ENCODE data around the gene PNPLA8.
"Not testable (repeated sequence)": the region's sequence is repeated elsewhere in the genome, so short reads cannot be mapped to it uniquely, and the experiment has no call there.

PNPLA8 gene

DNA sequence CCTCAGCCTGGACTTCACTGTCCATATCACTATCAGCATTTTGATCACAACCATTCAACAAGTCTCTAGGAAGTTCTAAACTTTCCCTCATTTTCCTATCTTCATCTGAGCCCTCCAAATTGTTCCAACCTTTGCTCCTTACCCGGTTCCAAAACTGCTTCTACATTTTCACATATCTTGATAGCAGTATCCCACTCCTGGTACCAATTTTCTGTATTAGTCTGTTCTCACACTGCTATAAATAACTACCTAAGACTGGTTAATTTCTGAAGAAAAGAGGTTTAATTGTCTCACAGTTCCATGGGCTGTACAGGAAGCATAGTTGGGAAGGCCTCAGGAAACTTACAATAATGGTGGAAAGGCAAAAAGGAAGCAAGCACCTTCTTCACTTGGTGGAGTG, 31.7 kb upstream of the PNPLA8 start:
- Histone ChIP-seq H3K27ac (ENCODE audit: low read depth, low read length) (no peak overlapping the region), H3K27me3 (ENCODE audit: control insufficient read depth, insufficient read depth, low read length) (no peaks in the 10 kb centered on the region), H3K4me1 (ENCODE audit: control insufficient read depth, insufficient read depth, low read length) (no peaks in the 10 kb centered on the region), H3K9ac (ENCODE audit: low read depth, low read length) (no peak overlapping the region), H3K9me3 (ENCODE audit: control insufficient read depth, insufficient read depth, low read length) (peaks cover 21% of the 10 kb centered on the region), H3K36me3 (ENCODE audit: control insufficient read depth, insufficient read depth, low read length) (peaks cover 2% of the 10 kb centered on the region; the same call in 1 of the 2 replicates), H3K4me3 (ENCODE audit: low read depth, low read length) (no peak overlapping the region)

DNA sequence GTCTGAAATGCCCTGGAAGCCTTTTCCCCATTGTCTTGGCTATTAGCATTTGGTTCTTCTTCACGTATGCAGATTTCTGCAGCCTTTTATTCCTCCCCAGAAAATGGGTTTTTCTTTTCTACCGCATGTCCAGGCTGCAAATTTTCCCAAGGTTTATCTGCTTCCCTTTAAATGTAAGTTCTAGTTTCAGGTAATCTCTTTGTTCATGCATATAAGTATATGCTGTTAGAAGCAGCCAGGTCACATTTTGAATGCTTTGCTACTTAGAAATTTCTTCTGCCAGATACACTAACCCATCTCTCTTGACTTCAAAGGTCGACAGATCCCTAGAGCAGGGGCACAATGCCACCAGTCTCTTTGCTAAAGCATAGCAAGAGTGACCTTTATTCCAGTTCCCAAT, 31.3 kb upstream of the PNPLA8 start:
- no peak overlapping the region for H3K27ac ChIP-seq (ENCODE audit: low read depth, low read length)
- H3K4me1 ChIP-seq (ENCODE audit: control insufficient read depth, insufficient read depth, low read length): no peaks in the 10 kb centered on the region
- no peak overlapping the region for H3K9ac ChIP-seq (ENCODE audit: low read depth, low read length)
- peaks cover 21% of the 10 kb centered on the region for H3K9me3 ChIP-seq (ENCODE audit: control insufficient read depth, insufficient read depth, low read length)
- H3K4me3 ChIP-seq (ENCODE audit: low read depth, low read length): no peak overlapping the region
- no peaks in the 10 kb centered on the region for H3K36me3 ChIP-seq (ENCODE audit: control insufficient read depth, insufficient read depth, low read length)
- no peaks in the 10 kb centered on the region for H3K27me3 ChIP-seq (ENCODE audit: control insufficient read depth, insufficient read depth, low read length)

DNA sequence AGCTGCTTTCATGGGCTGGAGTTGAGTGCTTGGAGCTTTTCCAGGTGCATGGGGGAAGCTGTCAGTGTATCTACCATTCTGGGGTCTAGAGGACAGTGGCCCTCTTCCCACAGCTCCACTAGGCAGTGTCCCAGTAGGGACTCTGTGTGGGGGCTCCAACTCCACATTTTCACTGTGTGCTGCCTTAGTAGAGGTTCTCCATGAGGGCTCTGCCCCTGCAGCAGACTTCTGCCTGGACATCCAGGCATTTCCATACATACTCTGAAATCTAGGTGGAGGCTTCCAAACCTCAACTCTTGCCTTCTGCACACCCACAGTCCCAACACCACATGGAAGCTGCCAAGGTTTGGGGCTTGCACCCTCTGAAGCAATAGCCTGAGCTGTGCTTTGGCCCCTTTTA, 30.7 kb upstream of the PNPLA8 start:
- not testable (repeated sequence) for H3K4me1 ChIP-seq (ENCODE audit: control insufficient read depth, insufficient read depth, low read length); H3K4me3 ChIP-seq (ENCODE audit: low read depth, low read length); H3K27ac ChIP-seq (ENCODE audit: low read depth, low read length); H3K27me3 ChIP-seq (ENCODE audit: control insufficient read depth, insufficient read depth, low read length); H3K9ac ChIP-seq (ENCODE audit: low read depth, low read length); H3K36me3 ChIP-seq (ENCODE audit: control insufficient read depth, insufficient read depth, low read length)
- peaks cover 21% of the 10 kb centered on the region for H3K9me3 ChIP-seq (ENCODE audit: control insufficient read depth, insufficient read depth, low read length)

DNA sequence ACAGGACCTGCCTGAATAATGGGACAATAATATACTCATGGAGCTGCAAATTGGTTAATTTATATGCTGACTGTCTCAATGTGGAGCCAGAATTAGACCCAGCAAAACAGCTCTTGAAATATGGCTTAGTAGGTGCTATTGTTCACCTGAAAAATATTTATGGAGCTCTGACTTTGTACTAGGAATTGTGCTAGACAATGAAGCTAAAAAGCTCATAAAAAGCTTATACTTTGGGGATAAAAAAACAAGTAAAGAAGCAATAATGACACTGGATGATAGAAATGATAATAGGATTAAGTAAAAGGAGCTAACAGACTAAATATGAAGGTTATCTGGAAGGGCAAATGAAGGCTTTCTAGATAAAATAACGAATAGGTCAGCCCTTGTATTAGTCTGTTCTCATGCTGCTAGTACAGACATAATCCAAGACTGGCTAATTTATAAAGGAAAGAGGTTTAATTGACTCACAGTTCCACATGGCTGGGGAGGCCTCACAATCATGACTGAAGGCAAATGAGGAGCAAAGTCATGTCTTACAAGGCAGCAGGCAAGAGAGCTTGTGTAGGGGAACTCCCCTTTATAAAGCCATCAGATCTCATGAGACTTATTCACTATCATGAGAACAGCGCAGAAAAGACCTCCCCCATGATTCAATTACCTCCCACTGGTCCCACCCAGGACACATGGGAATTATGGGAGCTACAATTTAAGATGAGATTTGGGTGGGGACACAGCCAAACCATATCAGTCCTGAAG, 22.4 kb upstream of the PNPLA8 start:
- not testable (repeated sequence) for H3K36me3 ChIP-seq (ENCODE audit: control insufficient read depth, insufficient read depth, low read length); H3K4me3 ChIP-seq (ENCODE audit: low read depth, low read length); H3K27me3 ChIP-seq (ENCODE audit: control insufficient read depth, insufficient read depth, low read length); H3K27ac ChIP-seq (ENCODE audit: low read depth, low read length); H3K9me3 ChIP-seq (ENCODE audit: control insufficient read depth, insufficient read depth, low read length); H3K9ac ChIP-seq (ENCODE audit: low read depth, low read length); H3K4me1 ChIP-seq (ENCODE audit: control insufficient read depth, insufficient read depth, low read length)

DNA sequence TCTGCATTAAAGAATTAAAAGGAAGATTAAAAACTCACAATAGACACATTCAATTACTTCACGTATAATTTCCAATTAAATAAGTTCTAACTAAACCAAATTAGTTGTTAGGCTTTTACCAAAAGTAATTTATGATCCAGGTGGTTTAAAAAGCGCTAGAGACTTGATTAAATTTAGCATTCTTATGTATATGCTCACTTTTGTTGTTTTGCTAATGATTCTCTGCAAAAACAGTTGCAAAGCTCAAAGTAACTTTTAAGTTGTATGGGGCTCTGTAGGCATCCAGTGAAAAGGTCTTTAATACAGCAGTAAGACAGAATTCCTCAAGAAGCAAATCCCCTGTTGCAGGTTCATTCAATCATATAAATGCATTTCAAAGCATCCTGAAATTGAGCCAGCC, 15.5 kb upstream of the PNPLA8 start:
- Histone ChIP-seq H3K27ac (ENCODE audit: low read depth, low read length) (peak overlapping the region; percentile 90), H3K9me3 (ENCODE audit: control insufficient read depth, insufficient read depth, low read length) (no peaks in the 10 kb centered on the region)

DNA sequence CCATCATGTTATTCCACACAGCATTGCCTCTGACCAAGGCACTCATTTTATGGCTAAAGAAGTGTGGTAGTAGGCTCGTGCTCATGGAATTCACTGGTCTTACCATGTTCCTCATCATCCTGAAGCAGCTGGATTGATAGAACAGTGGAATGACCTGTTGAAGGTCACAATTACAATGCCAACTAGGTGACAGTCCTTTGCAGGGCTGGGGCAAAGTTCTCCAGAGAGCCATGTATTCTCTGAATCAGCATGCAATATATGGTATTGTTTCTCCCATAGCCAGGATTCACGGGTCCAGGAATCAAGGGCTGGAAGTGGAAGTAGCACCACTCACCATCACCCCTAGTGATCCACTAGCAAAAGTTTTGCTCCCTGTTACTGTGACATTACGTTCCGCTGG, 12.8 kb upstream of the PNPLA8 start:
- not testable (repeated sequence) for H3K9me3 ChIP-seq (ENCODE audit: control insufficient read depth, insufficient read depth, low read length); H3K4me3 ChIP-seq (ENCODE audit: low read depth, low read length); H3K36me3 ChIP-seq (ENCODE audit: control insufficient read depth, insufficient read depth, low read length); H3K27me3 ChIP-seq (ENCODE audit: control insufficient read depth, insufficient read depth, low read length); H3K27ac ChIP-seq (ENCODE audit: low read depth, low read length); H3K9ac ChIP-seq (ENCODE audit: low read depth, low read length)
- peaks cover 14% of the 10 kb centered on the region for H3K4me1 ChIP-seq (ENCODE audit: control insufficient read depth, insufficient read depth, low read length)

More for the DNA sequence above, 15.5 kb upstream of the PNPLA8 start:
- no peak overlapping the region for H3K9ac ChIP-seq (ENCODE audit: low read depth, low read length)
- peak overlapping the region; percentile 36 for H3K4me3 ChIP-seq (ENCODE audit: low read depth, low read length)
- no peaks in the 10 kb centered on the region for H3K27me3 ChIP-seq (ENCODE audit: control insufficient read depth, insufficient read depth, low read length)
- H3K4me1 ChIP-seq (ENCODE audit: control insufficient read depth, insufficient read depth, low read length): peaks cover 14% of the 10 kb centered on the region
- no peaks in the 10 kb centered on the region for H3K36me3 ChIP-seq (ENCODE audit: control insufficient read depth, insufficient read depth, low read length)

DNA sequence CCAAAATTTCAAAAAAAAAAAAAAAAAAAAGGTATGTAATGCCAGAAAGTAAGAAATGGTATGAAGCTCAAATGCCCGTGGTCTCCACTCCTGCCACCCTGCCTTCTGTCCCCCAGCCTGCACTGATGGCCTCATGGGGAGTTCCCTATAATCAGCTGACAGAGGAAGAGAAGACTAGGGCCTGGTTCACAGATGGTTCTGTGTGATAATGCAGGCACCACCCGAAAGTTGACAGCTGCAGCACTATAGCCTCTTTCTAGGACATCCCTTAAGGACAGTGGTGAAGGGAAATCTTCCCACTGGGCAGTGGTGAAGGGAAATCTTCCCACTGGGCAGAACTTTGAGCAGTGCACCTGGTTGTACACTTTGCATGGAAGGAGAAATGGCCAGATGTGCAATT, 12.3 kb upstream of the PNPLA8 start:
- not testable (repeated sequence) for H3K9ac ChIP-seq (ENCODE audit: low read depth, low read length); H3K27me3 ChIP-seq (ENCODE audit: control insufficient read depth, insufficient read depth, low read length); H3K27ac ChIP-seq (ENCODE audit: low read depth, low read length); H3K9me3 ChIP-seq (ENCODE audit: control insufficient read depth, insufficient read depth, low read length); H3K36me3 ChIP-seq (ENCODE audit: control insufficient read depth, insufficient read depth, low read length); H3K4me3 ChIP-seq (ENCODE audit: low read depth, low read length)
- H3K4me1 ChIP-seq (ENCODE audit: control insufficient read depth, insufficient read depth, low read length): peaks cover 14% of the 10 kb centered on the region

DNA sequence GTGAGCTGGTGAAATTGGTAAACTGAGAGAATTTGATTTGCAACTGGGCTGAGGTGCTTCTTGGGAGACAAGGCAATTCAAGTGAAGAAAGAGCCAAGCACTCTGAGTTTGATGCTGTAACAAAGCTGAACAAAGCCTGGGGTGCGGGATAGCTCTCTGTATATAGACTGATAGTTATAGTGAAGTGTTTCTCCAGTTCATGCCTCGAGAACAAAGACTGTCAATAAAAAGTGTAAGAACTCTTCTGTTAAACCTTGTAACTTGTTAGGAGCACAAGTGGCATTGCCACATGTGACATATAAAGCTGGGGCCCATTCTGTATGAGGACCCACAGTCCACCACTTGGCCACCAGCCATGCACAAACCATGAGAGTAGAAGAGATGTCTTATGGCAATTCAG, 11.3 kb upstream of the PNPLA8 start:
- Histone ChIP-seq H3K27me3 (ENCODE audit: control insufficient read depth, insufficient read depth, low read length) (no peaks in the 10 kb centered on the region), H3K4me1 (ENCODE audit: control insufficient read depth, insufficient read depth, low read length) (peaks cover 14% of the 10 kb centered on the region), H3K9me3 (ENCODE audit: control insufficient read depth, insufficient read depth, low read length) (no peaks in the 10 kb centered on the region), H3K27ac (ENCODE audit: low read depth, low read length) (no peak overlapping the region), H3K4me3 (ENCODE audit: low read depth, low read length) (no peak overlapping the region), H3K36me3 (ENCODE audit: control insufficient read depth, insufficient read depth, low read length) (no peaks in the 10 kb centered on the region), H3K9ac (ENCODE audit: low read depth, low read length) (no peak overlapping the region)

DNA sequence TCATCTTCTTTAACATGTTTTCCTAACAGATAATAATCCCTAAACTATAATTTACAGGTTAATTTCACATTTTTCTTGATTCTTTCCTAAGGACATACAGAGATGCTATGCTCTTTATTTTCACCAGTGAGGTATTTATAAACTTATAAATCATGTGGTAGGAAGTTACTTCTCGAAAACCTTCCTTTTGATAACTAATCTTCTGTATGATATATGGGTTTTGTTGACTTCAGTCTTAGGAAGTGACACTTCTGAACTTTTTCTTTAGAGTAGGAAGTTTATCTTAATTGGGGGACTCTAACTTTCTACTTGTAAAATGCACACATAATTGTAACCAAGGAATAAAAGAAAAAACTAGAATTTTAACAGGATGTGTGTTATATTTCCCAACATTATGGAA, 9.8 kb upstream of the PNPLA8 start:
- Histone ChIP-seq H3K27me3 (ENCODE audit: control insufficient read depth, insufficient read depth, low read length) (no peaks in the 10 kb centered on the region), H3K4me1 (ENCODE audit: control insufficient read depth, insufficient read depth, low read length) (no peaks in the 10 kb centered on the region), H3K9ac (ENCODE audit: low read depth, low read length) (no peak overlapping the region), H3K36me3 (ENCODE audit: control insufficient read depth, insufficient read depth, low read length) (no peaks in the 10 kb centered on the region), H3K4me3 (ENCODE audit: low read depth, low read length) (no peak overlapping the region), H3K27ac (ENCODE audit: low read depth, low read length) (no peak overlapping the region), H3K9me3 (ENCODE audit: control insufficient read depth, insufficient read depth, low read length) (no peaks in the 10 kb centered on the region)

DNA sequence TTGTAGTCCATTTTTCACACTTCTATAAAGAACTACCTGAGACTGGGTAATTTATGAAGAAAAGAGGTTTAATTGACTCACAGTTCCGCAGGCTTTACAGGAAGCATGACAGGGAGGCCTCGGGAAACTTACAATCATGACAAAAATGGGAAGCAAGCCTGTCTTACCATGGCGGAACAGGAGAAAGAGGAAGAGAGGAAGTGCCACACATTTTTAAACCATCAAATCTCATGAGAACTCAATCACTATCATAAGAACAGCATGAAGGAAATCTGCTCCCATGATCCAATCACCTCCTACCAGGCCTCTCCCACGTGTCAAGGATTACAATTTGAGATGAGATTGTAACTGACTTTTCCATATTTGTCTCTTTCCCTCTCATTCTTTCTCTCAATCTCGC, 9.3 kb upstream of the PNPLA8 start:
- Histone ChIP-seq H3K36me3 (ENCODE audit: control insufficient read depth, insufficient read depth, low read length) (no peaks in the 10 kb centered on the region), H3K4me3 (ENCODE audit: low read depth, low read length) (no peak overlapping the region), H3K9ac (ENCODE audit: low read depth, low read length) (no peak overlapping the region), H3K4me1 (ENCODE audit: control insufficient read depth, insufficient read depth, low read length) (no peaks in the 10 kb centered on the region), H3K9me3 (ENCODE audit: control insufficient read depth, insufficient read depth, low read length) (no peaks in the 10 kb centered on the region), H3K27me3 (ENCODE audit: control insufficient read depth, insufficient read depth, low read length) (no peaks in the 10 kb centered on the region), H3K27ac (ENCODE audit: low read depth, low read length) (no peak overlapping the region)

DNA sequence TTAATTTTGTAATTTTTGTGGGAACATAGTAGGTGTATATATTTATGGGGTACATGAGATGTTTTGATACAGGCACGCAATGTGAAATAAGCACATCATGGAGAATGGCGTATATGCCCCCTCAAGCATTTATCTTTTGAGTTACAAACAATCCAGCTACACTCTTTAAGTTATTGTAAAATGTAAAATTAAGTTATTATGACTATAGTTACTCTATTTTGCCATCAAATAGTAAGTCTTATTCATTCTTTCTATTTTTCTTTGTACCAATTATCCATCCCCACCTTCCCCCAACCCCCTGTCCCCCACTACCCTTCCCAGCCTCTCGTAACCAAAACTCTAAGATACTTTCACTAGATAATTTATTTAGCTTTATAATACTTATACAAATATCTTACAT, 7.8 kb upstream of the PNPLA8 start:
- Histone ChIP-seq H3K4me1 (ENCODE audit: control insufficient read depth, insufficient read depth, low read length) (no peaks in the 10 kb centered on the region), H3K9me3 (ENCODE audit: control insufficient read depth, insufficient read depth, low read length) (no peaks in the 10 kb centered on the region), H3K9ac (ENCODE audit: low read depth, low read length) (no peak overlapping the region), H3K36me3 (ENCODE audit: control insufficient read depth, insufficient read depth, low read length) (no peaks in the 10 kb centered on the region), H3K27me3 (ENCODE audit: control insufficient read depth, insufficient read depth, low read length) (no peaks in the 10 kb centered on the region), H3K27ac (ENCODE audit: low read depth, low read length) (no peak overlapping the region), H3K4me3 (ENCODE audit: low read depth, low read length) (no peak overlapping the region)
